Stomach (tissue), 9 donors: ENCODE results near the gene SEC24D. TPM values are rescaled to one million over a fixed set of nuclear protein-coding genes. Genes with fewer than 3 reads are reported as not detected.

Experiments used
- DNase-seq, 2 donors: peaks; one replicate each; pipeline versions ENCODE4 v3.0.0 to v3.0.0-alpha.2; 2013 to 2019
- H3K27ac ChIP-seq, 5 donors: fragments of 200-600 bp in 4 of 5; sonication (generic) in 4 of 5; one replicate each; pipeline ENCODE4 v1.5.1; 2013 to 2019; ENCODE audit warnings: mild to moderate bottlenecking in 1 of 5, moderate library complexity in 1 of 5
- H3K27me3 ChIP-seq, 3 donors: fragments of 200-600 bp; sonication (generic); one replicate each; pipeline ENCODE4 v1.5.1; 2017 to 2019; ENCODE audit warnings: mixed run types in 1 of 3
- H3K36me3 ChIP-seq, 4 donors: fragments of 200-600 bp; sonication (generic); 1 replicate in 3 of 4; 2 replicates in 1 of 4; pipeline ENCODE4 v1.5.1; 2016 to 2019
- H3K4me1 ChIP-seq, 4 donors: fragments of 200-600 bp; sonication (generic); one replicate each; pipeline ENCODE4 v1.5.1; 2016 to 2019
- H3K4me3 ChIP-seq, 4 donors: fragments of 200-600 bp; sonication (generic) in 3 of 4; one replicate each; pipeline ENCODE4 v1.5.1; 2016 to 2019; ENCODE audit warnings: mild to moderate bottlenecking in 1 of 4
- H3K9me3 ChIP-seq, 4 donors: fragments of 200-600 bp; sonication (generic); one replicate each; pipeline ENCODE4 v1.5.1; 2016 to 2019
- CTCF ChIP-seq, 7 experiments: fragments of 450-650 bp in 4 of 7; fragments of 200-600 bp in 3 of 7; sonication (generic) in 3 of 7; IDR thresholded peaks; one replicate each; pipeline ENCODE4 v1.5.1; 2016 to 2019; ENCODE audit warnings: antibody characterized with exemption in 7 of 7, control low read depth in 2 of 7, mild to moderate bottlenecking in 1 of 7
- EP300 ChIP-seq: sonication (generic); formaldehyde crosslinking; IDR thresholded peaks from one replicate; pipeline ENCODE4 v1.6.1; 2017; ENCODE audit warnings: antibody characterized with exemption
- POLR2A ChIP-seq, 4 donors: fragments of 450-650 bp; IDR thresholded peaks; one replicate each; pipeline ENCODE4 v1.6.1; 2016; ENCODE audit warnings: antibody characterized with exemption in 4 of 4, control low read depth in 2 of 4, mild to moderate bottlenecking in 1 of 4, moderate library complexity in 1 of 4
- POLR2AphosphoS5 ChIP-seq, 3 donors: sonication (generic); formaldehyde crosslinking; IDR thresholded peaks; one replicate each; pipeline ENCODE4 v1.6.1; 2016; ENCODE audit warnings: antibody characterized with exemption in 3 of 3
- WGBS, 5 donors: extraction: QIAGEN DNeasy Blood & Tissue Kit in 3 of 5; methylation state at CpG; one replicate each; pipeline versions ENCODE4 v1.1.5 to v1.1.7; 2013 to 2018; 5-methylcytosine and 5-hydroxymethylcytosine counted together
- intact Hi-C: fragments of 100-400 bp; cut with DNase I; formaldehyde crosslinking; loops from one replicate; pipeline ENCODE4 v1.15.1; 2023; ENCODE audit warnings: low total_unique reads
- polyA plus RNA-seq, 3 donors: library from polyadenylated mRNA; stranded (reverse); fragments of 200-250 nt; gene quantifications; one replicate each; pipeline ENCODE4 v1.2.3, GENCODE V29; 2013
- total RNA-seq, 5 donors: library from RNA; depleted of rRNA; stranded (reverse); fragments of >200 nt; gene quantifications; one replicate each; pipeline versions ENCODE4 v1.1.0 to v1.2.3, GENCODE V29; 2014 to 2016
- donor health status: healthy with polysubstance abuse.
- donor health status: Bipolar disorder and iron deficiency.
- donor health status: healthy.

SEC24D gene
- total and polyA plus RNA-seq, 8 donors = 6.7 to 132 (median 29.0) TPM

GRCh38 chr4:118761397-118762016 lies 74.4 kb downstream of the SEC24D start:
- TF ChIP-seq CTCF (IDR thresholded peaks at IDR 0.05) = no peak
- no peak for TF ChIP-seq EP300
- no peak for TF ChIP-seq POLR2AphosphoS5 (IDR thresholded peaks at IDR 0.05)
- TF ChIP-seq POLR2A (IDR thresholded peaks at IDR 0.05) = no peak
- intact Hi-C loops = no loop called here
- H3K27ac ChIP-seq = peak overlapping the region in 4 of 5 donors; percentile 26 to 83 (median 74)
- DNase-seq = no peak
- H3K36me3 ChIP-seq = peaks cover 4 to 73% (median 31%) of the 10 kb centered on the region in 4 donors
- 58 to 78% (median 59%) methylated on average over 2 of the region's 2 CpGs for WGBS, 5 donors
- peaks cover 3 to 95% (median 61%) of the 10 kb centered on the region in 4 donors for H3K4me1 ChIP-seq
- no peaks in the 10 kb centered on the region for H3K9me3 ChIP-seq
- H3K4me3 ChIP-seq = no peak overlapping the region
- H3K27me3 ChIP-seq = no peaks in the 10 kb centered on the region

- H3K27me3 ChIP-seq = no peaks in the 10 kb centered on the region
- H3K27ac ChIP-seq = peak overlapping the region in 4 of 5 donors; percentile 54 to 83 (median 74)
- no peaks in the 10 kb centered on the region for H3K9me3 ChIP-seq
- no peak overlapping the region for H3K4me3 ChIP-seq
- DNase-seq = no peak
- no peak for TF ChIP-seq EP300
- TF ChIP-seq CTCF (IDR thresholded peaks at IDR 0.05) = no peak
- no peak for TF ChIP-seq POLR2A (IDR thresholded peaks at IDR 0.05)
- TF ChIP-seq POLR2AphosphoS5 (IDR thresholded peaks at IDR 0.05) = no peak
- 92 to 98% (median 93%) methylated on average over 5 of the region's 5 CpGs for WGBS, 5 donors
- intact Hi-C loops = no loop called here
- H3K36me3 ChIP-seq = peaks cover 0 to 66% (median 28%) of the 10 kb centered on the region in 4 donors
- H3K4me1 ChIP-seq = peaks cover 3 to 94% (median 57%) of the 10 kb centered on the region in 4 donors
Observed at GRCh38 chr4:118760493-118760892, 75.4 kb downstream of the SEC24D start.

- Histone ChIP-seq H3K4me3 (no peak overlapping the region), H3K27ac (peak overlapping the region in 4 of 5 donors; percentile 54 to 83 (median 69)), H3K4me1 (peaks cover under 1 to 94% (median 57%) of the 10 kb centered on the region in 4 donors), H3K27me3 (no peaks in the 10 kb centered on the region), H3K36me3 (peaks cover 0 to 62% (median 28%) of the 10 kb centered on the region in 4 donors), H3K9me3 (no peaks in the 10 kb centered on the region)
- intact Hi-C loops = no loop called here
- WGBS, 5 donors = 89 to 95% (median 90%) methylated on average over 3 of the region's 3 CpGs
- no peak for DNase-seq
- TF ChIP-seq POLR2AphosphoS5 (IDR thresholded peaks at IDR 0.05) (no peak), CTCF (IDR thresholded peaks at IDR 0.05) (no peak)
Observed at GRCh38 chr4:118760092-118760491, 75.8 kb downstream of the SEC24D start.

GRCh38 chr4:118759481-118759880 lies 76.4 kb downstream of the SEC24D start:
- 52 to 81% (median 67%) methylated on average over 2 of the region's 2 CpGs for WGBS, 5 donors
- Histone ChIP-seq H3K27me3 (no peaks in the 10 kb centered on the region), H3K9me3 (no peaks in the 10 kb centered on the region), H3K36me3 (peaks cover 0 to 56% (median 25%) of the 10 kb centered on the region in 4 donors), H3K4me3 (no peak overlapping the region), H3K4me1 (peaks cover 3 to 94% (median 60%) of the 10 kb centered on the region in 4 donors), H3K27ac (peak overlapping the region in 4 of 5 donors; percentile 54 to 83 (median 69))
- no peak for TF ChIP-seq EP300
- DNase-seq = no peak
- intact Hi-C loops = no loop called here

GRCh38 chr4:118758293-118758692 lies 77.6 kb downstream of the SEC24D start:
- Histone ChIP-seq H3K4me1 (peaks cover 12 to 96% (median 66%) of the 10 kb centered on the region in 4 donors), H3K27me3 (no peaks in the 10 kb centered on the region), H3K36me3 (peaks cover 0 to 44% (median 15%) of the 10 kb centered on the region in 4 donors), H3K4me3 (no peak overlapping the region), H3K9me3 (no peaks in the 10 kb centered on the region), H3K27ac (peak overlapping the region in 4 of 5 donors; percentile 43 to 83 (median 69))
- TF ChIP-seq POLR2A (IDR thresholded peaks at IDR 0.05) = no peak
- TF ChIP-seq POLR2AphosphoS5 (IDR thresholded peaks at IDR 0.05) = peak in 1 of 3 donors; percentile 12
- 51 to 65% (median 54%) methylated on average over 5 of the region's 5 CpGs for WGBS, 5 donors
- intact Hi-C loops = no loop called here
- DNase-seq = peak in 1 of 2 donors; percentile 76
